Heart left ventricle (tissue), 16 donors: ENCODE data around the gene MYO1E. TPM values are rescaled to one million over a fixed set of nuclear protein-coding genes. Genes with fewer than 3 reads are reported as not detected.

Experiments used
- ATAC-seq, 4 donors: fragments of 200-7000 bp; cut with Tn5 transposase; one replicate each; pipeline ENCODE4 v1.9.1; 2020 to 2022; ENCODE audit warnings: moderate library complexity in 4 of 4, mild to moderate bottlenecking in 3 of 4, moderate number of reproducible peaks in 1 of 4
- DNase-seq, 5 donors: peaks; one replicate each; pipeline ENCODE4 v3.0.0-alpha.2; 2020
- H3K27ac ChIP-seq, 12 donors: fragments of 200-600 bp; sonication (generic) in 4 of 12; one replicate each; pipeline versions ENCODE4 v1.5.0 to v1.8.0; 2016 to 2022; ENCODE audit warnings: mild to moderate bottlenecking in 2 of 12
- H3K27me3 ChIP-seq, 9 donors: fragments of 200-600 bp; sonication (generic) in 2 of 9; one replicate each; pipeline versions ENCODE4 v1.5.1 to v1.8.0; 2016 to 2022; ENCODE audit warnings: mild to moderate bottlenecking in 3 of 9
- H3K36me3 ChIP-seq, 9 donors: fragments of 200-600 bp; sonication (generic) in 2 of 9; one replicate each; pipeline versions ENCODE4 v1.5.0 to v1.8.0; 2018 to 2022; ENCODE audit warnings: mild to moderate bottlenecking in 2 of 9
- H3K4me1 ChIP-seq, 12 donors: fragments of 200-600 bp; sonication (generic) in 4 of 12; one replicate each; pipeline versions ENCODE4 v1.5.0 to v1.8.0; 2016 to 2022; ENCODE audit warnings: mild to moderate bottlenecking in 3 of 12
- H3K4me3 ChIP-seq, 12 donors: fragments of 200-600 bp; sonication (generic) in 4 of 12; one replicate each; pipeline versions ENCODE4 v1.5.0 to v1.8.0; 2017 to 2022; ENCODE audit warnings: mild to moderate bottlenecking in 9 of 12, moderate library complexity in 4 of 12
- H3K9me3 ChIP-seq, 12 donors: fragments of 200-600 bp; sonication (generic) in 4 of 12; one replicate each; pipeline versions ENCODE4 v1.5.0 to v1.8.0; 2016 to 2022; ENCODE audit warnings: mild to moderate bottlenecking in 1 of 12
- CTCF ChIP-seq, 12 donors: fragments of 200-600 bp; sonication (generic) in 4 of 12; IDR thresholded peaks; one replicate each; pipeline versions ENCODE4 v1.5.0 to v1.8.0; 2018 to 2022; ENCODE audit warnings: antibody characterized with exemption in 12 of 12, mild to moderate bottlenecking in 5 of 12
- POLR2A ChIP-seq, 2 donors: fragments of 450-650 bp; IDR thresholded peaks; one replicate each; pipeline ENCODE4 v1.6.1; 2017; ENCODE audit warnings: antibody characterized with exemption in 2 of 2, mild to moderate bottlenecking in 2 of 2, moderate library complexity in 2 of 2
- WGBS, 4 donors: extraction: QIAGEN DNeasy Blood & Tissue Kit in 2 of 4; methylation state at CpG; one replicate each; pipeline versions ENCODE4 v1.1.5 to v1.1.7; 2013 to 2018; 5-methylcytosine and 5-hydroxymethylcytosine counted together
- intact Hi-C, 10 donors: fragments of 100-400 bp; cut with DNase I; formaldehyde crosslinking; loops; one replicate each; pipeline versions ENCODE4 v1.11.1 to v1.14.2; 2022
- polyA plus RNA-seq, 2 donors: library from polyadenylated mRNA; stranded (reverse); fragments of 200-250 nt; gene quantifications; one replicate each; pipeline ENCODE4 v1.2.3, GENCODE V29; 2013
- total RNA-seq, 9 donors: library from RNA; depleted of rRNA in 2 of 9; stranded (reverse); fragments of >200 nt in 2 of 9; fragmentation: NEBNext Ultra II Directional in 3 of 9; extraction: Animal tissue kit (Norgen Biotek cat#: 25700) in 3 of 9; gene quantifications; one replicate each; pipeline versions ENCODE4 v1.1.0 to v1.2.4, GENCODE V29; 2016 to 2023
- donor health status: ischemic (EF 13 %, LVEDD 7.1; RV severe dilation, severe dysfunction).
- donor health status: healthy with polysubstance abuse.
- donor health status: DM: no; HTN: yes; CAD: no.
- donor health status: DM: no; HTN: no; CAD: no.
- donor health status: ischemic (EF 25% LVEDD 6.9; RV normal size, moderate dysfunction).
- donor health status: ischemic (EF 25% LVEDD 5.7; RV mildly dilated, moderate dysfunction).
- donor health status: healthy.
- donor health status: DM: yes; HTN: yes; CAD: no.
- donor health status: ischemic (EF 35%, LVEDD 5.7; RV mildly dilated, moderate dysfunction).
- donor health status: nonischemic (EF 11% LVEDD 7.7; RV severe dilation, severe dysfunction).
- donor health status: DM: yes; HTN: yes; CAD: no.
- donor health status: PGD.
- donor health status: ischemic (EF 29% LVEDD 5.4; RV normal size, mild dysfunction).
- donor health status: nonischemic (EF 23%, LVEDD 6.1; RV moderate dilation, normal function).

MYO1E gene
- total and polyA plus RNA-seq, 11 donors: 8.5 to 98.6 (median 25.2) TPM

GRCh38 chr15:59322056-59322759 lies 50.5 kb downstream of the MYO1E start:
- Histone ChIP-seq H3K27ac (no peak overlapping the region), H3K4me1 (peaks cover 0 to under 1% (median 0%) of the 10 kb centered on the region in 12 donors), H3K9me3 (peaks cover 0 to 9% (median 0%) of the 10 kb centered on the region in 12 donors), H3K27me3 (no peaks in the 10 kb centered on the region), H3K4me3 (no peak overlapping the region), H3K36me3 (no peaks in the 10 kb centered on the region)
- DNase-seq: no peak
- WGBS, 4 donors: 91 to 100% (median 95%) methylated on average over 2 of the region's 2 CpGs
- intact Hi-C loops: no loop called here
- ATAC-seq: no peak
- TF ChIP-seq POLR2A (IDR thresholded peaks at IDR 0.05): no peak
- no peak for TF ChIP-seq CTCF (IDR thresholded peaks at IDR 0.05)

GRCh38 chr15:59321000-59321689 lies 51.5 kb downstream of the MYO1E start:
- no peaks in the 10 kb centered on the region for H3K36me3 ChIP-seq
- H3K9me3 ChIP-seq: peaks cover 0 to 9% (median 0%) of the 10 kb centered on the region in 12 donors
- no peaks in the 10 kb centered on the region for H3K27me3 ChIP-seq
- TF ChIP-seq POLR2A (IDR thresholded peaks at IDR 0.05) (no peak), CTCF (IDR thresholded peaks at IDR 0.05) (no peak)
- intact Hi-C loops: no loop called here
- H3K27ac ChIP-seq: no peak overlapping the region
- H3K4me3 ChIP-seq: no peak overlapping the region
- DNase-seq (no peak), ATAC-seq (no peak)
- H3K4me1 ChIP-seq: peaks cover 0 to 10% (median 4%) of the 10 kb centered on the region in 12 donors
- 95 to 97% (median 96%) methylated on average over 4 of the region's 4 CpGs for WGBS, 4 donors

GRCh38 chr15:59317211-59317610 lies 55.5 kb downstream of the MYO1E start:
- 91 to 100% (median 95%) methylated on average over 1 of the region's 1 CpG for WGBS, 4 donors
- H3K27ac ChIP-seq: no peak overlapping the region
- no peak for TF ChIP-seq CTCF (IDR thresholded peaks at IDR 0.05)
- TF ChIP-seq POLR2A (IDR thresholded peaks at IDR 0.05): no peak
- DNase-seq (no peak), ATAC-seq (no peak)
- H3K4me3 ChIP-seq: no peak overlapping the region
- H3K36me3 ChIP-seq: no peaks in the 10 kb centered on the region
- peaks cover 0 to 48% (median 29%) of the 10 kb centered on the region in 12 donors for H3K4me1 ChIP-seq
- intact Hi-C loops: no loop called here
- peaks cover 0 to 9% (median 0%) of the 10 kb centered on the region in 12 donors for H3K9me3 ChIP-seq
- H3K27me3 ChIP-seq: no peaks in the 10 kb centered on the region

- 35 to 52% (median 43%) methylated on average over 6 of the region's 6 CpGs for WGBS, 4 donors
- Histone ChIP-seq H3K27me3 (no peaks in the 10 kb centered on the region), H3K4me1 (peaks cover 0 to 53% (median 30%) of the 10 kb centered on the region in 12 donors), H3K27ac (peak overlapping the region in 1 of 12 donors; percentile 30), H3K36me3 (no peaks in the 10 kb centered on the region), H3K9me3 (peaks cover 0 to 6% (median 0%) of the 10 kb centered on the region in 12 donors), H3K4me3 (no peak overlapping the region)
- no peak for TF ChIP-seq POLR2A (IDR thresholded peaks at IDR 0.05)
- TF ChIP-seq CTCF (IDR thresholded peaks at IDR 0.05): no peak
- DNase-seq (no peak), ATAC-seq (peak in 3 of 4 donors; percentile 37 to 67 (median 46))
- intact Hi-C loops: no loop called here
These were observed 56.7 kb downstream of the MYO1E start for GRCh38 chr15:59315914-59316451.
